HepG2 (cell line): ENCODE data around the gene ATP10A. TPM values are rescaled to one million over a fixed set of nuclear protein-coding genes. Genes with fewer than 3 reads are reported as not detected.

Experiments used
- ATAC-seq: fragments of 200-7000 bp; cut with Tn5 transposase; 3 replicates; pipeline ENCODE4 v1.9.1; 2020; ENCODE audit warnings: mild to moderate bottlenecking, moderate library complexity
- BruUV-seq: library from RNA; stranded (reverse); fragments of 400-500 nt; replicated peaks from 2 replicates; lab custom pipeline; 2021; lab: Mats Ljungman, UMichigan
- CTCF ChIA-PET: fragments of 300-600 bp; formaldehyde crosslinking; extraction: SDS; loops from one replicate; lab custom pipeline; 2021; ENCODE audit warnings: low total read pairs, inconsistent platforms, low intra/inter-chr PET ratio; lab: Yijun Ruan, JAX
- POLR2A ChIA-PET: fragments of 350-600 bp; sonication (Branson Sonifier 250); formaldehyde crosslinking; loops from one replicate; lab custom pipeline; 2020; ENCODE audit warnings: antibody characterized with exemption, inconsistent platforms; lab: Yijun Ruan, JAX
- DNase-seq: peaks from one replicate; pipeline ENCODE4 v3.0.0-alpha.2; 2015; ENCODE audit warnings: low spot score
- FAIRE-seq: peaks from 3 replicates; lab custom pipeline; 2011; peaks lifted over from hg19 to GRCh38; lab: Jason Lieb, UNC
- H2AFZ ChIP-seq: one replicate; pipeline ENCODE4 v1.6.1; 2011; ENCODE audit warnings: low read length, inconsistent platforms
- H3K27ac ChIP-seq: fragments of 300-600 bp; 3 replicates; pipeline ENCODE4 v1.8.0; 2011; ENCODE audit warnings: mixed run types, mild to moderate bottlenecking, mixed read lengths, low read length, inconsistent platforms; ENCODE audit not compliant: insufficient read depth; ENCODE audit errors: extremely low read length
- H3K27me3 ChIP-seq, 2 experiments: fragments of 200-600 bp in 1 of 2; 2 replicates in 1 of 2; 3 replicates in 1 of 2; pipeline versions ENCODE4 v1.6.0 to v1.8.0; 2011; ENCODE audit warnings: low read length in 2 of 2, mild to moderate bottlenecking in 2 of 2, moderate library complexity in 2 of 2, inconsistent platforms in 1 of 2; ENCODE audit not compliant: insufficient read depth in 2 of 2, control insufficient read depth in 1 of 2
- H3K36me3 ChIP-seq, 2 experiments: fragments of 200-600 bp in 1 of 2; replicated peaks in 1 of 2; 2 replicates in 1 of 2; 3 replicates in 1 of 2; pipeline versions ENCODE4 v1.5.1 to v1.8.0; 2011; ENCODE audit warnings: low read length in 2 of 2, inconsistent platforms in 1 of 2; ENCODE audit not compliant: insufficient read depth in 2 of 2, control insufficient read depth in 1 of 2
- H3K4me1 ChIP-seq: 2 replicates; pipeline ENCODE4 v1.5.1; 2012; ENCODE audit warnings: low read length, inconsistent platforms; ENCODE audit not compliant: insufficient read depth
- H3K4me2 ChIP-seq: 2 replicates; pipeline ENCODE4 v1.6.0; 2011; ENCODE audit warnings: low read depth, low read length, inconsistent platforms
- H3K4me3 ChIP-seq, 3 experiments: fragments of 200-600 bp in 1 of 3; sonication (generic), shearing (Covaris generic) in 1 of 3; replicated peaks in 1 of 3; 2 replicates each; pipeline ENCODE4 v1.5.1; 2011 to 2016; ENCODE audit warnings: low read length in 3 of 3, inconsistent platforms in 2 of 3, low read depth in 2 of 3, mild to moderate bottlenecking in 2 of 3, control low read depth in 1 of 3, mixed read lengths in 1 of 3; ENCODE audit not compliant: insufficient read depth in 1 of 3
- H3K79me2 ChIP-seq: one replicate; pipeline ENCODE4 v1.6.1; 2011; ENCODE audit warnings: low read length, inconsistent platforms; ENCODE audit not compliant: insufficient read depth
- H3K9ac ChIP-seq: 2 replicates; pipeline ENCODE4 v1.6.0; 2011; ENCODE audit warnings: mild to moderate bottlenecking, low read depth, low read length, inconsistent platforms; ENCODE audit not compliant: insufficient read depth
- H3K9me3 ChIP-seq: 2 replicates; pipeline ENCODE4 v1.5.1; 2012; ENCODE audit warnings: mild to moderate bottlenecking, low read length
- H4K20me1 ChIP-seq: 2 replicates; pipeline ENCODE4 v1.6.0; 2011; ENCODE audit warnings: inconsistent platforms, mild to moderate bottlenecking, low read length, moderate library complexity; ENCODE audit not compliant: insufficient read depth
- NR2F6 ChIP-seq, 2 experiments: IDR thresholded peaks; 2 replicates each; pipeline ENCODE4 v1.6.1; 2016; ENCODE audit warnings: antibody characterized with exemption in 1 of 2, mild to moderate bottlenecking in 1 of 2
- PRDM4 ChIP-seq: sonication (generic); formaldehyde crosslinking; IDR thresholded peaks from 2 replicates; pipeline ENCODE4 v1.9.0; 2021; ENCODE audit warnings: missing genetic modification reagents, borderline replicate concordance
- RORA ChIP-seq: sonication (generic); formaldehyde crosslinking; IDR thresholded peaks from 2 replicates; pipeline ENCODE4 v1.5.0; 2020; ENCODE audit warnings: mild to moderate bottlenecking, missing genetic modification reagents, moderate library complexity
- SIX4 ChIP-seq: sonication (generic); formaldehyde crosslinking; IDR thresholded peaks from 2 replicates; pipeline ENCODE4 v1.4.0; 2020; ENCODE audit warnings: missing genetic modification reagents
- ZNF280D ChIP-seq: sonication (generic); formaldehyde crosslinking; IDR thresholded peaks from 2 replicates; pipeline ENCODE4 v1.5.1; 2020; ENCODE audit warnings: mild to moderate bottlenecking, missing genetic modification reagents
- WGBS: methylation state at CpG from one replicate; pipeline ENCODE4 v1.1.6; 2017; ENCODE audit warnings: low lambda C conversion rate; 5-methylcytosine and 5-hydroxymethylcytosine counted together
- in situ Hi-C: cut with HindIII; loops from 2 replicates; pipeline ENCODE4 v1.10.0; 2017; ENCODE audit warnings: low pct_unique_long_range_greater_than_20kb; ENCODE audit not compliant: extremely low pct_ligation_motif_present
- intact Hi-C: fragments of 100-400 bp; cut with micrococcal nuclease; formaldehyde crosslinking; loops from one replicate; pipeline ENCODE4 v1.10.0; 2022; ENCODE audit not compliant: unreplicated experiment
- polyA plus RNA-seq, 8 experiments: library from polyadenylated mRNA; depleted of rRNA in 3 of 8; stranded (reverse) in 7 of 8; unstranded in 1 of 8; fragments of >200 nt; fragmentation: Illumina TruSeq in 4 of 8; extraction: Trizol in 4 of 8; gene quantifications; 2 replicates each; pipeline versions ENCODE4 v1.2.1 to v1.2.3, GENCODE V29; 2011 to 2016; ENCODE audit warnings: low read depth in 4 of 8, missing spikeins in 1 of 8, mixed read lengths in 1 of 8; ENCODE audit not compliant: insufficient read depth in 1 of 8
- total RNA-seq, 5 experiments: library from RNA; depleted of rRNA; stranded (reverse); fragments of >200 nt; fragmentation: Illumina TruSeq; extraction: Trizol; gene quantifications; 2 replicates each; pipeline ENCODE4 v1.2.3, GENCODE V29; 2016; ENCODE audit warnings: low read depth in 1 of 5

ATP10A gene
- total and polyA plus RNA-seq, 2 of the 13 experiments (the other 11 are each of a cell fraction or from before 2014, with no cell fraction given), result 0.58 to 4.2 TPM

GRCh38 chr15:25793354-25794050 lies 69.6 kb downstream of the ATP10A start (continued):
- no peak for TF ChIP-seq ZNF280D (CRISPR knock-in tag)
- no peak for TF ChIP-seq NR2F6 (IDR thresholded peaks at IDR 0.05)
- TF ChIP-seq NR2F6 (CRISPR knock-in tag; IDR thresholded peaks at IDR 0.05), result no peak
- TF ChIP-seq RORA (CRISPR knock-in tag), result no peak
- TF ChIP-seq SIX4 (CRISPR knock-in tag), result no peak

- Histone ChIP-seq H3K4me2 (no peak overlapping the region), H3K4me1 (peaks cover 19% of the 10 kb centered on the region), H3K36me3 (no peaks in the 10 kb centered on the region), H3K27ac (no peak overlapping the region), H3K79me2 (no peaks in the 10 kb centered on the region), H3K9me3 (no peaks in the 10 kb centered on the region), H3K9ac (no peak overlapping the region), H2AFZ (no peak overlapping the region), H3K27me3 (no peaks in the 10 kb centered on the region), H4K20me1 (no peaks in the 10 kb centered on the region), H3K4me3 (no peak overlapping the region)
- ChIA-PET POLR2A (no interaction called here), CTCF (no interaction called here)
- intact Hi-C loops, result no loop called here
- WGBS, result 29% methylated on average over 2 of the region's 3 CpGs
- no peak for ATAC-seq
- in situ Hi-C loops, result no loop called here
- no peak for TF ChIP-seq PRDM4 (CRISPR knock-in tag)
- DNase-seq, result no peak
- no peak for FAIRE-seq
- no TSS peak for BruUV-seq
Observed at GRCh38 chr15:25792128-25792527, 71.0 kb downstream of the ATP10A start.
